Measurements from ENCODE around the gene DRAM2.

DRAM2 gene

GRCh38 chr1:111145963-111146768 lies 6.3 kb upstream of the DRAM2 start:
- no peak overlapping the region for H3K4me3 ChIP-seq (ENCODE audit: low read depth, low read length)
- no peak for TF ChIP-seq CTCF (IDR thresholded peaks at IDR 0.05; ENCODE audit: low read depth, low read length)
- no peak for TF ChIP-seq MYC (IDR thresholded peaks at IDR 0.05; ENCODE audit: low read depth, low read length)
- no peak for TF ChIP-seq POLR2A (IDR thresholded peaks at IDR 0.05; ENCODE audit: extremely low read depth, insufficient read length)
- TF ChIP-seq MAX (IDR thresholded peaks at IDR 0.05; ENCODE audit: low read depth, low read length) = no peak
- no peak for DNase-seq (ENCODE audit: low read depth)

- DNase-seq (ENCODE audit: low read depth) = no peak
- TF ChIP-seq MYC (IDR thresholded peaks at IDR 0.05; ENCODE audit: low read depth, low read length) = no peak
- TF ChIP-seq MAX (IDR thresholded peaks at IDR 0.05; ENCODE audit: low read depth, low read length) = no peak
- TF ChIP-seq CTCF (IDR thresholded peaks at IDR 0.05; ENCODE audit: low read depth, low read length) = no peak
- TF ChIP-seq POLR2A (IDR thresholded peaks at IDR 0.05; ENCODE audit: extremely low read depth, insufficient read length) = no peak
- no peak overlapping the region for H3K4me3 ChIP-seq (ENCODE audit: low read depth, low read length)
Observed at GRCh38 chr1:111145542-111145941, 5.6 kb upstream of the DRAM2 start.

- TF ChIP-seq POLR2A (IDR thresholded peaks at IDR 0.05; ENCODE audit: extremely low read depth, insufficient read length) = no peak
- no peak for TF ChIP-seq CTCF (IDR thresholded peaks at IDR 0.05; ENCODE audit: low read depth, low read length)
- TF ChIP-seq MYC (IDR thresholded peaks at IDR 0.05; ENCODE audit: low read depth, low read length) = no peak
- TF ChIP-seq MAX (IDR thresholded peaks at IDR 0.05; ENCODE audit: low read depth, low read length) = no peak
- H3K4me3 ChIP-seq (ENCODE audit: low read depth, low read length) = peak overlapping the region; percentile 88
- peak; percentile 32 for DNase-seq (ENCODE audit: low read depth)
Observed at GRCh38 chr1:111142356-111142975, 2.6 kb upstream of the DRAM2 start.

- DNase-seq (ENCODE audit: low read depth) = peak; percentile 19
- H3K4me3 ChIP-seq (ENCODE audit: low read depth, low read length) = peak overlapping the region; percentile 88
- TF ChIP-seq MAX (IDR thresholded peaks at IDR 0.05; ENCODE audit: low read depth, low read length) (no peak), MYC (IDR thresholded peaks at IDR 0.05; ENCODE audit: low read depth, low read length) (no peak), POLR2A (IDR thresholded peaks at IDR 0.05; ENCODE audit: extremely low read depth, insufficient read length) (no peak), CTCF (IDR thresholded peaks at IDR 0.05; ENCODE audit: low read depth, low read length) (no peak)
Observed at GRCh38 chr1:111141245-111142220, 1.6 kb upstream of the DRAM2 start.

GRCh38 chr1:111140680-111140967 lies 731 bp upstream of the DRAM2 start:
- no peak for DNase-seq (ENCODE audit: low read depth)
- peak overlapping the region; percentile 88 for H3K4me3 ChIP-seq (ENCODE audit: low read depth, low read length)
- TF ChIP-seq MYC (IDR thresholded peaks at IDR 0.05; ENCODE audit: low read depth, low read length) (no peak), CTCF (IDR thresholded peaks at IDR 0.05; ENCODE audit: low read depth, low read length) (no peak), POLR2A (IDR thresholded peaks at IDR 0.05; ENCODE audit: extremely low read depth, insufficient read length) (no peak), MAX (IDR thresholded peaks at IDR 0.05; ENCODE audit: low read depth, low read length) (no peak)

Measured in NB4 (cell line).